K562 (cell line): ENCODE results near the gene CHML. TPM values are rescaled to one million over a fixed set of nuclear protein-coding genes. Genes with fewer than 3 reads are reported as not detected.

ENCODE experiments used
- ATAC-seq: fragments of 200-7000 bp; cut with Tn5 transposase; 3 replicates; pipeline ENCODE4 v1.9.1; 2020; ENCODE audit warnings: moderate library complexity
- BruUV-seq: library from RNA; stranded (reverse); fragments of 400-500 nt; replicated peaks from 2 replicates; lab custom pipeline; 2021; lab: Mats Ljungman, UMichigan
- CTCF ChIA-PET: fragments of 300-600 bp; formaldehyde crosslinking; extraction: SDS; loops from one replicate; lab custom pipeline; 2021; ENCODE audit warnings: low intra/inter-chr PET ratio; lab: Yijun Ruan, JAX
- POLR2A ChIA-PET: fragments of 300-600, 350-650 bp; sonication (Branson Sonifier 250); formaldehyde crosslinking; extraction: SDS; loops from one replicate; lab custom pipeline; 2021; ENCODE audit warnings: antibody characterized with exemption, inconsistent platforms; lab: Yijun Ruan, JAX
- DNase-seq, 4 experiments: peaks; one replicate each; pipeline versions ENCODE4 v3.0.0 to v3.0.0-alpha.2; 2011 to 2018; ENCODE audit warnings: low spot score in 3 of 4, mixed read lengths in 3 of 4; ENCODE audit errors: extremely low read depth in 1 of 4
- FAIRE-seq: peaks from 2 replicates; lab custom pipeline; 2011; peaks lifted over from hg19 to GRCh38; lab: Jason Lieb, UNC
- H2AFZ ChIP-seq: 2 replicates; pipeline ENCODE4 v1.6.0; 2011; ENCODE audit warnings: low read depth, low read length, control low read depth, inconsistent platforms
- H3K27ac ChIP-seq: fragments of 200-600 bp; 3 replicates; pipeline ENCODE4 v1.8.0; 2011; ENCODE audit warnings: low read depth, mild to moderate bottlenecking, control low read depth, inconsistent platforms, low read length, moderate library complexity, mixed read lengths; ENCODE audit errors: extremely low read depth
- H3K27me3 ChIP-seq, 2 experiments: fragments of 300-600 bp in 1 of 2; 2 replicates in 1 of 2; 3 replicates in 1 of 2; pipeline versions ENCODE4 v1.6.0 to v1.8.0; 2011; ENCODE audit warnings: inconsistent platforms in 2 of 2, low read length in 2 of 2, mild to moderate bottlenecking in 1 of 2, mixed read lengths in 1 of 2, moderate library complexity in 1 of 2; ENCODE audit not compliant: control insufficient read depth in 2 of 2, insufficient read depth in 2 of 2
- H3K36me3 ChIP-seq: fragments of 300-600 bp; 3 replicates; pipeline ENCODE4 v1.8.0; 2011; ENCODE audit warnings: mild to moderate bottlenecking, low read length, inconsistent platforms; ENCODE audit not compliant: control insufficient read depth, insufficient read depth
- H3K4me1 ChIP-seq, 2 experiments: fragments of 200-600 bp in 1 of 2; replicated peaks in 1 of 2; 2 replicates in 1 of 2; 3 replicates in 1 of 2; pipeline versions ENCODE4 v1.5.1 to v1.8.0; 2011; ENCODE audit warnings: inconsistent platforms in 2 of 2, low read length in 2 of 2, mild to moderate bottlenecking in 1 of 2, mixed read lengths in 1 of 2, moderate library complexity in 1 of 2; ENCODE audit not compliant: control insufficient read depth in 2 of 2, insufficient read depth in 2 of 2
- H3K4me2 ChIP-seq: 2 replicates; pipeline ENCODE4 v1.6.1; 2011; ENCODE audit warnings: low read length, control low read depth, inconsistent platforms, mixed read lengths; ENCODE audit not compliant: insufficient read depth
- H3K4me3 ChIP-seq: fragments of 200-600 bp; sonication (generic), shearing (Covaris generic); 2 replicates; pipeline ENCODE4 v1.5.1; 2016; ENCODE audit warnings: control low read depth, inconsistent platforms
- H3K79me2 ChIP-seq: fragments of 200-600 bp; 3 replicates; pipeline ENCODE4 v1.8.0; 2011; ENCODE audit warnings: low read length, inconsistent platforms; ENCODE audit not compliant: control insufficient read depth, insufficient read depth
- H3K9ac ChIP-seq, 2 experiments: 2 replicates each; pipeline versions ENCODE4 v1.6.0 to v1.6.1; 2011; ENCODE audit warnings: low read depth in 2 of 2, low read length in 2 of 2, control low read depth in 1 of 2, inconsistent platforms in 1 of 2, mild to moderate bottlenecking in 1 of 2, mixed read lengths in 1 of 2; ENCODE audit not compliant: insufficient read depth in 1 of 2
- H3K9me1 ChIP-seq: one replicate; pipeline ENCODE4 v1.6.0; 2011; ENCODE audit warnings: inconsistent platforms, mild to moderate bottlenecking, low read length, moderate library complexity; ENCODE audit not compliant: control insufficient read depth, insufficient read depth
- H3K9me3 ChIP-seq: replicated peaks from 2 replicates; pipeline ENCODE4 v1.5.1; 2011; ENCODE audit warnings: low read depth, low read length, inconsistent platforms; ENCODE audit not compliant: control insufficient read depth, insufficient read depth
- H4K20me1 ChIP-seq: replicated peaks from 2 replicates; pipeline ENCODE4 v1.6.1; 2011; ENCODE audit warnings: low read length, inconsistent platforms, mixed read lengths; ENCODE audit not compliant: control insufficient read depth, insufficient read depth
- ARID1B ChIP-seq: fragments of 450-650 bp; IDR thresholded peaks from 2 replicates; pipeline ENCODE4 v1.6.1; 2016; ENCODE audit warnings: antibody characterized with exemption, mild to moderate bottlenecking, inconsistent platforms
- CBFA2T2 ChIP-seq: fragments of 450-650 bp; conservative IDR thresholded peaks from 2 replicates; pipeline ENCODE4 v1.6.1; 2017; ENCODE audit warnings: mild to moderate bottlenecking
- CBFA2T3 ChIP-seq: fragments of 450-650 bp; IDR thresholded peaks from 2 replicates; pipeline ENCODE4 v1.6.1; 2017
- CSDE1 ChIP-seq, 2 experiments: fragments of 450-650 bp; IDR thresholded peaks; 2 replicates each; pipeline ENCODE4 v1.6.1; 2016; ENCODE audit warnings: mild to moderate bottlenecking in 1 of 2
- DPF2 ChIP-seq: fragments of 450-650 bp; IDR thresholded peaks from 2 replicates; pipeline ENCODE4 v1.6.1; 2016
- EHMT2 ChIP-seq: fragments of 450-650 bp; IDR thresholded peaks from 2 replicates; pipeline ENCODE4 v1.6.1; 2018; ENCODE audit warnings: antibody characterized with exemption
- HDAC1 ChIP-seq, 2 experiments: fragments of 450-650 bp; IDR thresholded peaks; 2 replicates each; pipeline ENCODE4 v1.6.1; 2016 to 2017; ENCODE audit warnings: inconsistent platforms in 1 of 2, mild to moderate bottlenecking in 1 of 2, moderate library complexity in 1 of 2
- KDM1A ChIP-seq, 2 experiments: fragments of 450-650 bp; IDR thresholded peaks; 2 replicates each; pipeline ENCODE4 v1.6.1; 2016; ENCODE audit warnings: mild to moderate bottlenecking in 2 of 2
- LEF1 ChIP-seq: fragments of 450-650 bp; IDR thresholded peaks from 2 replicates; pipeline ENCODE4 v1.6.1; 2016; ENCODE audit warnings: mild to moderate bottlenecking
- MEF2A ChIP-seq: IDR thresholded peaks from 2 replicates; pipeline ENCODE4 v1.6.1; 2011; ENCODE audit warnings: low read depth, mild to moderate bottlenecking, low read length, moderate library complexity; ENCODE audit not compliant: control insufficient read depth
- MEF2D ChIP-seq: conservative IDR thresholded peaks from 2 replicates; pipeline ENCODE4 v1.6.1; 2016; ENCODE audit warnings: low read depth, missing genetic modification characterization, missing compliant biosample characterization
- NCOR1 ChIP-seq: fragments of 450-650 bp; IDR thresholded peaks from 2 replicates; pipeline ENCODE4 v1.6.1; 2016; ENCODE audit warnings: mild to moderate bottlenecking, moderate library complexity
- RBBP5 ChIP-seq: fragments of 200-600 bp; sonication (generic); IDR thresholded peaks from 2 replicates; pipeline ENCODE4 v1.6.1; 2012; ENCODE audit warnings: borderline replicate concordance, mild to moderate bottlenecking, low read length, control low read depth, inconsistent platforms; ENCODE audit not compliant: insufficient read depth, poor library complexity, severe bottlenecking
- SMARCA4 ChIP-seq: fragments of 450-650 bp; IDR thresholded peaks from 2 replicates; pipeline ENCODE4 v1.6.1; 2016
- SMARCA5 ChIP-seq: fragments of 450-650 bp; IDR thresholded peaks from 2 replicates; pipeline ENCODE4 v1.6.1; 2016
- STAT5A ChIP-seq: IDR thresholded peaks from 2 replicates; pipeline ENCODE4 v1.6.1; 2012; ENCODE audit warnings: low read length, inconsistent platforms, borderline replicate concordance
- TAL1 ChIP-seq: fragments of 450-650 bp; IDR thresholded peaks from 2 replicates; pipeline ENCODE4 v1.6.1; 2016; ENCODE audit warnings: mild to moderate bottlenecking
- TEAD4 ChIP-seq, 2 experiments: sonication (generic) in 1 of 2; formaldehyde crosslinking in 1 of 2; IDR thresholded peaks; 2 replicates each; pipeline versions ENCODE4 v1.6.1 to v1.8.0; 2012 to 2022; ENCODE audit warnings: borderline replicate concordance in 1 of 2, inconsistent platforms in 1 of 2, low read length in 1 of 2, mild to moderate bottlenecking in 1 of 2, missing genetic modification reagents in 1 of 2
- XRCC5 ChIP-seq: fragments of 200-400 bp; formaldehyde crosslinking; IDR thresholded peaks from 2 replicates; pipeline ENCODE4 v1.6.1; 2017; ENCODE audit warnings: low read depth, mild to moderate bottlenecking, low read length
- ZBED1 ChIP-seq: IDR thresholded peaks from 2 replicates; pipeline ENCODE4 v1.6.1; 2014
- ZNF76 ChIP-seq: fragments of 250-450 bp; sonication (Bioruptor Pico); IDR thresholded peaks from 2 replicates; pipeline ENCODE4 v1.4.0; 2020; ENCODE audit warnings: mild to moderate bottlenecking, moderate library complexity, borderline replicate concordance
- WGBS: fragments of 100-300 bp; shearing (Covaris generic); methylation state at CpG from one replicate; pipeline ENCODE4 v1.1.6; 2016; ENCODE audit warnings: low coverage, mixed read lengths; ENCODE audit not compliant: insufficient coverage; ENCODE audit errors: missing lambda C conversion rate; 5-methylcytosine and 5-hydroxymethylcytosine counted together
- in situ Hi-C: fragments of 300-500 bp; cut with MboI; formaldehyde crosslinking; loops from 4 replicates; pipeline ENCODE4 v1.15.0; 2018; ENCODE audit warnings: inconsistent platforms, mixed read lengths
- intact Hi-C: fragments of 100-400 bp; cut with micrococcal nuclease; formaldehyde crosslinking; loops from 2 replicates; pipeline ENCODE4 v1.14.2; 2022
- polyA plus RNA-seq, 8 experiments: library from polyadenylated mRNA; depleted of rRNA in 4 of 8; stranded (reverse) in 5 of 8; unstranded in 3 of 8; fragments of >200 nt; fragmentation: Nextera tagmentation in 2 of 8; fragmentation: Illumina TruSeq in 1 of 8; extraction: Ambion mirVana in 2 of 8; extraction: Trizol in 1 of 8; gene quantifications; 2 replicates each; pipeline versions ENCODE4 v1.2.1 to v1.2.3, GENCODE V29; 2011 to 2014; ENCODE audit warnings: inconsistent platforms in 1 of 8, missing spikeins in 1 of 8
- total RNA-seq, 7 experiments: library from RNA; depleted of rRNA in 6 of 7; stranded (reverse); fragments of >200 nt in 6 of 7; fragmentation: Illumina TruSeq in 2 of 7; extraction: Trizol in 2 of 7; gene quantifications; 2 replicates each; pipeline versions ENCODE4 v1.2.1 to v1.2.3, GENCODE V29; 2011 to 2021; ENCODE audit warnings: low replicate concordance in 1 of 7
- TF ChIP-seq, protein P1 (sequence below): fragments of 450-650 bp; IDR thresholded peaks from 2 replicates; pipeline ENCODE4 v1.6.1; 2016; ENCODE audit warnings: mild to moderate bottlenecking

Gene CHML
- total and polyA plus RNA-seq, 9 of the 15 experiments (the other 6 are each of a cell fraction or from before 2014, with no cell fraction given), result 13.0 to 88.3 (median 62.8) TPM

DNA sequence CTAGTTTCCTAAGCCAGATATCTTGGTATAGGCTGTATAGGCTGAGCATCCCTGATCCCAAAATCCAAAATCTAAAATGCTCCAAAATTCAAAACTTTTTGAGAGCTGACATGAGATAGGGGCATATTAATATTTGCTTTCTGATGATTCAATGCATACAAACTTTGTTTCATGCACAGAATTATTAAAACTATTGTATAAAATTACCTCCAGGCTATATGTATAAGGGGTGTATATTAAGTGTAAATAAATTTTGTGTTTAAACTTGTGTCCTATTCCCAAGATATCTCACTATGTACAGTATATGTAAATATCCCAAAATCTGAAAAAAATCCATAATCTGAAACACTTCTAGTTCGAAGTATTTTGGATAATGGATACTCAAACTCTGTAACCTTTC lies 14.5 kb upstream of the CHML start (continued):
- TF ChIP-seq, protein P1, sequence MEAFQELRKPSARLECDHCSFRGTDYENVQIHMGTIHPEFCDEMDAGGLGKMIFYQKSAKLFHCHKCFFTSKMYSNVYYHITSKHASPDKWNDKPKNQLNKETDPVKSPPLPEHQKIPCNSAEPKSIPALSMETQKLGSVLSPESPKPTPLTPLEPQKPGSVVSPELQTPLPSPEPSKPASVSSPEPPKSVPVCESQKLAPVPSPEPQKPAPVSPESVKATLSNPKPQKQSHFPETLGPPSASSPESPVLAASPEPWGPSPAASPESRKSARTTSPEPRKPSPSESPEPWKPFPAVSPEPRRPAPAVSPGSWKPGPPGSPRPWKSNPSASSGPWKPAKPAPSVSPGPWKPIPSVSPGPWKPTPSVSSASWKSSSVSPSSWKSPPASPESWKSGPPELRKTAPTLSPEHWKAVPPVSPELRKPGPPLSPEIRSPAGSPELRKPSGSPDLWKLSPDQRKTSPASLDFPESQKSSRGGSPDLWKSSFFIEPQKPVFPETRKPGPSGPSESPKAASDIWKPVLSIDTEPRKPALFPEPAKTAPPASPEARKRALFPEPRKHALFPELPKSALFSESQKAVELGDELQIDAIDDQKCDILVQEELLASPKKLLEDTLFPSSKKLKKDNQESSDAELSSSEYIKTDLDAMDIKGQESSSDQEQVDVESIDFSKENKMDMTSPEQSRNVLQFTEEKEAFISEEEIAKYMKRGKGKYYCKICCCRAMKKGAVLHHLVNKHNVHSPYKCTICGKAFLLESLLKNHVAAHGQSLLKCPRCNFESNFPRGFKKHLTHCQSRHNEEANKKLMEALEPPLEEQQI, result no peak
- no peak for TF ChIP-seq ZNF76 (CRISPR knock-in tag)
- no peak for TF ChIP-seq CSDE1 (IDR thresholded peaks at IDR 0.05)
- no peak for TF ChIP-seq STAT5A
- TF ChIP-seq XRCC5, result no peak

DNA sequence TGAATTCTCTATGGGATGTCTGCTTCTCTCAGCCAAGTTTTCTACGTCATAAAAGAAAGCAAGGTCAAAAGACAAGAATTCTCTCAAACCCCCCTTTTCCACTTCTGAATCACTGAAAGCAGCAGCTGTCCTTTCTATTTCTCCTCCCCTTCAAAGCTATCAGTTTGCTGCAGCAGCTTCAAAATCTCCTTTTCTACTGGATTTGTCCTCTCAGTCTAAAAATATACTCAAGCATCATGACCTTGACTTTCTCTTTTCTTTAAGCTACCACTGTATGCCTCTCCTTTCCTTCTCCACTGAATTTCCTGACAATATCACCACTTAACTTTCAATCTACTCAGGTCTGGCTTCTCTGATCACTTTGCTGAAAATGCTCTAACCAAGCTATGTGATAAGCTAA lies 13.8 kb upstream of the CHML start:
- Histone ChIP-seq H3K4me3 (no peak overlapping the region), H4K20me1 (no peaks in the 10 kb centered on the region), H3K4me1 (peaks cover 0 to 4% of the 10 kb centered on the region in 2 experiments; a peak in 2 of 5 replicates), H3K9me1 (no peaks in the 10 kb centered on the region), H3K4me2 (no peak overlapping the region), H2AFZ (peak overlapping the region; percentile 30), H3K27me3 (no peaks in the 10 kb centered on the region), H3K9ac (no peak overlapping the region), H3K27ac (no peak overlapping the region), H3K9me3 (no peaks in the 10 kb centered on the region), H3K79me2 (no peaks in the 10 kb centered on the region), H3K36me3 (no peaks in the 10 kb centered on the region)
- no peak; the same call in 2 of the 3 replicates for ATAC-seq
- POLR2A ChIA-PET, result interaction anchor here (0.7 to 1.5 kb wide), 6 partner anchors 9 to 96 kb away, joined by 3 to 6 read pairs (median 4); partner anchors contain the start of genes CHML and OPN3
- 33% methylated on average over 1 of the region's 1 CpG for WGBS
- BruUV-seq, result no TSS peak
- CTCF ChIA-PET, result no interaction called here
- peak in 2 of 4 experiments; percentile 25 to 39 for DNase-seq
- intact Hi-C loops (no loop called here), in situ Hi-C loops (no loop called here)
- FAIRE-seq, result no peak
- TF ChIP-seq HDAC1 (IDR thresholded peaks at IDR 0.05) (peak in 1 of 2 experiments; percentile 76; a peak in 2 of 4 replicates), CBFA2T3 (peak; percentile 77), ZBED1 (no peak), MEF2A (peak; percentile 87), SMARCA5 (no peak), STAT5A (peak; percentile 35; the same call in 1 of the 2 replicates), ARID1B (peak; percentile 68), EHMT2 (0 out of 2 replicates have a peak, but pooled peaks have one; percentile 52), TAL1 (peak; percentile 46; the same call in 1 of the 2 replicates), TEAD4 (IDR thresholded peaks at IDR 0.05; ENCODE audit: low read length) (peak; percentile 9; the same call in 1 of the 2 replicates), TEAD4 (CRISPR knock-in tag; IDR thresholded peaks at IDR 0.05; ENCODE audit: borderline replicate concordance) (no peak), CBFA2T2 (peak; percentile 54), NCOR1 (peak; percentile 68), KDM1A (IDR thresholded peaks at IDR 0.05) (peak; percentile 80 to 85), MEF2D (tag) (0 out of 2 replicates have a peak, but pooled peaks have one; percentile 24), LEF1 (peak; percentile 55; the same call in 1 of the 2 replicates), SMARCA4 (peak; percentile 44; the same call in 1 of the 2 replicates), RBBP5 (no peak), DPF2 (peak; percentile 61; the same call in 1 of the 2 replicates)
